CD14-positive monocyte (primary cell): ENCODE data around the gene PDPK1. TPM values are rescaled to one million over a fixed set of nuclear protein-coding genes. Genes with fewer than 3 reads are reported as not detected.
"Not testable (repeated sequence)": the region's sequence is repeated elsewhere in the genome, so short reads cannot be mapped to it uniquely, and the experiment has no call there.

Experiments
- DNase-seq, 3 donors: peaks; one replicate each; pipeline ENCODE4 v3.0.0-alpha.2; 2011 to 2022
- H2AFZ ChIP-seq: 2 replicates; pipeline ENCODE4 v1.6.0; 2012; ENCODE audit warnings: mild to moderate bottlenecking, low read depth, low read length, inconsistent platforms; ENCODE audit not compliant: insufficient read depth, poor library complexity, severe bottlenecking
- H3K27ac ChIP-seq, 2 donors: 1 replicate in 1 of 2; 2 replicates in 1 of 2; pipeline ENCODE4 v1.5.1; 2012 to 2013; ENCODE audit warnings: low read length in 2 of 2, control low read depth in 1 of 2, inconsistent platforms in 1 of 2, low read depth in 1 of 2, mild to moderate bottlenecking in 1 of 2
- H3K27me3 ChIP-seq, 2 donors: one replicate each; pipeline versions ENCODE4 v1.6.0 to v1.6.1; 2011 to 2013; ENCODE audit warnings: low read length in 2 of 2; ENCODE audit not compliant: control insufficient read depth in 2 of 2, insufficient read depth in 2 of 2
- H3K36me3 ChIP-seq, 2 donors: replicated peaks in 1 of 2; 1 replicate in 1 of 2; 2 replicates in 1 of 2; pipeline versions ENCODE4 v1.5.1 to v1.6.1; 2012 to 2013; ENCODE audit warnings: low read length in 2 of 2, control low read depth in 1 of 2, inconsistent platforms in 1 of 2, mild to moderate bottlenecking in 1 of 2; ENCODE audit not compliant: insufficient read depth in 2 of 2, control insufficient read depth in 1 of 2
- H3K4me1 ChIP-seq, 2 donors: 1 replicate in 1 of 2; 2 replicates in 1 of 2; pipeline versions ENCODE4 v1.5.1 to v1.6.1; 2012 to 2013; ENCODE audit warnings: low read length in 2 of 2, control low read depth in 1 of 2, inconsistent platforms in 1 of 2, mild to moderate bottlenecking in 1 of 2, moderate library complexity in 1 of 2; ENCODE audit not compliant: insufficient read depth in 2 of 2, control insufficient read depth in 1 of 2
- H3K4me2 ChIP-seq: replicated peaks from 2 replicates; pipeline ENCODE3; 2012; ENCODE audit warnings: low read length, moderate library complexity, mild to moderate bottlenecking; ENCODE audit not compliant: poor library complexity, severe bottlenecking; ENCODE audit errors: extremely low read depth
- H3K4me3 ChIP-seq, 3 experiments: fragments of 200-600 bp in 1 of 3; sonication (generic) in 1 of 3; replicated peaks in 1 of 3; 1 replicate in 2 of 3; 2 replicates in 1 of 3; pipeline ENCODE4 v1.5.1; 2011 to 2013; ENCODE audit warnings: low read length in 3 of 3, mild to moderate bottlenecking in 3 of 3, control low read depth in 2 of 3, low read depth in 2 of 3, inconsistent platforms in 1 of 3, moderate library complexity in 1 of 3
- H3K79me2 ChIP-seq: 2 replicates; pipeline ENCODE4 v1.6.0; 2012; ENCODE audit warnings: mild to moderate bottlenecking, control low read depth, inconsistent platforms, low read length, moderate library complexity; ENCODE audit not compliant: insufficient read depth
- H3K9ac ChIP-seq: 2 replicates; pipeline ENCODE4 v1.6.0; 2017; ENCODE audit warnings: low read length, mild to moderate bottlenecking; ENCODE audit not compliant: insufficient read depth, poor library complexity, severe bottlenecking
- H3K9me3 ChIP-seq, 2 donors: replicated peaks in 1 of 2; 1 replicate in 1 of 2; 2 replicates in 1 of 2; pipeline versions ENCODE4 v1.5.1 to v1.6.1; 2012 to 2013; ENCODE audit warnings: low read length in 2 of 2, control low read depth in 1 of 2; ENCODE audit not compliant: control insufficient read depth in 1 of 2, insufficient read depth in 1 of 2
- H4K20me1 ChIP-seq: 2 replicates; pipeline ENCODE4 v1.6.0; 2012; ENCODE audit warnings: mild to moderate bottlenecking, low read length, control low read depth, moderate library complexity; ENCODE audit not compliant: insufficient read depth
- H3K27ac Mint-ChIP-seq, 7 donors: one replicate each; pipeline ENCODE4 v1.8.0; 2020; ENCODE audit warnings: mild to moderate bottlenecking in 7 of 7, mixed read lengths in 7 of 7, moderate library complexity in 6 of 7, inconsistent platforms in 2 of 7
- H3K27me3 Mint-ChIP-seq, 3 donors: one replicate each; pipeline ENCODE4 v1.8.0; 2021 to 2022; ENCODE audit warnings: low read depth in 3 of 3, mild to moderate bottlenecking in 3 of 3, mixed read lengths in 3 of 3, moderate library complexity in 3 of 3, inconsistent platforms in 1 of 3
- H3K36me3 Mint-ChIP-seq, 2 donors: one replicate each; pipeline ENCODE4 v1.8.0; 2020; ENCODE audit warnings: mixed read lengths in 2 of 2, inconsistent platforms in 1 of 2, mild to moderate bottlenecking in 1 of 2
- H3K4me1 Mint-ChIP-seq: one replicate; pipeline ENCODE4 v1.8.0; 2020; ENCODE audit warnings: mild to moderate bottlenecking, mixed read lengths
- H3K4me3 Mint-ChIP-seq, 2 donors: one replicate each; pipeline ENCODE4 v1.8.0; 2020; ENCODE audit warnings: mild to moderate bottlenecking in 2 of 2, mixed read lengths in 2 of 2, moderate library complexity in 1 of 2
- H3K9me3 Mint-ChIP-seq, 7 donors: one replicate each; pipeline ENCODE4 v1.8.0; 2020 to 2022; ENCODE audit warnings: mixed read lengths in 7 of 7, mild to moderate bottlenecking in 6 of 7, moderate library complexity in 6 of 7, inconsistent platforms in 2 of 7
- WGBS: methylation state at CpG from one replicate; pipeline ENCODE4 v1.1.5; 2013; ENCODE audit warnings: missing lambda C conversion rate; ENCODE audit not compliant: insufficient coverage; 5-methylcytosine and 5-hydroxymethylcytosine counted together
- intact Hi-C, 2 donors: fragments of 100-400 bp; cut with micrococcal nuclease; formaldehyde crosslinking; loops; one replicate each; pipeline versions ENCODE4 v1.15.0 to v1.15.1; 2023
- polyA plus RNA-seq, 3 donors: library from polyadenylated mRNA; depleted of rRNA in 1 of 3; unstranded in 2 of 3; stranded (reverse) in 1 of 3; fragments of 300-500 nt in 2 of 3; fragments of >200 nt in 1 of 3; fragmentation: Illumina TruSeq in 2 of 3; gene quantifications; 1 replicate in 2 of 3; 2 replicates in 1 of 3; pipeline ENCODE4 v1.2.3, GENCODE V29; 2012 to 2021

Gene PDPK1
- polyA plus RNA-seq, 3 donors = 35.6 to 45.9 (median 38.6) TPM

DNA sequence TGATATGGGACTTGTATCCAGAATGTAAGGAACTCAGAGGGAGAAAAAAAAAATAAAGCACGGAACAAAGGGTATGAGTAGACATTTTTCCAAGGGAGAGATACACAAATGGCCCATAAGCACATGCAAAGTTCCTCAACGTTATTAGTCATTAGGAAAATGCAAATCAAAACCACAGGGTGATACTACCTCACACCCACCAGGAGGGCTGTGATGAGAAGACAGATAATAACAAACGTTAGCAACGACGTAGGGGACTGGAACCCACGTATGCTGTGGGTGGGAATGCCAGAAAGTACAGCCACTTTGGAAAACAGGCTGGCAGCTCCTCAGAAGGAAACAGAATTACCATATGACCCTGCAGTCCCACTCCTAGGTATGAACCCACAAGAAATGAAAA, 34.9 kb downstream of the PDPK1 start:
- H2AFZ ChIP-seq, H3K4me3 Mint-ChIP-seq, H4K20me1 ChIP-seq, H3K36me3 Mint-ChIP-seq, H3K27me3 ChIP-seq, H3K9ac ChIP-seq, H3K79me2 ChIP-seq, H3K4me1 ChIP-seq, H3K36me3 ChIP-seq, H3K9me3 ChIP-seq, H3K4me3 ChIP-seq, H3K27me3 Mint-ChIP-seq, H3K9me3 Mint-ChIP-seq, H3K4me2 ChIP-seq, H3K27ac Mint-ChIP-seq, DNase-seq, intact Hi-C loops, H3K27ac ChIP-seq, H3K4me1 Mint-ChIP-seq: not testable (repeated sequence)
- WGBS = no CpG with 5 or more reads among the region's 6 CpGs

- H2AFZ ChIP-seq, H3K36me3 Mint-ChIP-seq, H3K9ac ChIP-seq, H3K4me2 ChIP-seq, H3K4me3 Mint-ChIP-seq, H3K27me3 ChIP-seq, H3K9me3 ChIP-seq, intact Hi-C loops, H3K4me1 ChIP-seq, H3K27ac Mint-ChIP-seq, H3K36me3 ChIP-seq, H4K20me1 ChIP-seq, H3K9me3 Mint-ChIP-seq, H3K27me3 Mint-ChIP-seq, H3K79me2 ChIP-seq, DNase-seq, H3K4me1 Mint-ChIP-seq, H3K27ac ChIP-seq, H3K4me3 ChIP-seq: not testable (repeated sequence)
- no CpG with 5 or more reads among the region's 21 CpGs for WGBS
Measured at GRCh38 chr16:2575839-2576238, 38.0 kb downstream of the PDPK1 start.

GRCh38 chr16:2577044-2577443, 39.2 kb downstream of the PDPK1 start:
- H3K4me1 ChIP-seq, H3K4me3 Mint-ChIP-seq, H3K36me3 Mint-ChIP-seq, H3K27ac ChIP-seq, H3K79me2 ChIP-seq, DNase-seq, H3K36me3 ChIP-seq, H3K4me3 ChIP-seq, H3K27me3 Mint-ChIP-seq, H3K9ac ChIP-seq, H3K9me3 ChIP-seq, H3K9me3 Mint-ChIP-seq, H3K27me3 ChIP-seq, intact Hi-C loops, H3K27ac Mint-ChIP-seq, H4K20me1 ChIP-seq, H2AFZ ChIP-seq, H3K4me1 Mint-ChIP-seq, H3K4me2 ChIP-seq: not testable (repeated sequence)
- WGBS = no CpG with 5 or more reads among the region's 26 CpGs

DNA sequence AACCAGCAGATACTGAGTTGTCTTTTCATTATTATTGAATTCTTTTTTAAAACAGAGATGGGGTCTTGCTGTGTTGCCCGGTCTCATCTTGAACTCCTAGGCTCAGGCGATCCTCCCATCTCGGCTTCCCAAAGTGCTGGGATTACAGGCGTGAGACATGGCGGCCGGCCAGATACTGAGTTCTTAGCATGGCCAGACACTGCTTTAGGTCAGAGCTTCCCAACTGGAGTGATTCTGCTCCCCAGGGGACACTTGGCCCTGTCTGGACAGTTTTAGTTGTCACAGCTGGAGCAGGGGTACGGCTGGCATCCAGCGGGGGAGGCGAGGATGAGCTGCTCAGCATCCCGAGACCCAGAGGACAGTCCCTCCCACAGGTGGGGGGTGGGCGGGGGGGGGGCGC, 41.1 kb downstream of the PDPK1 start:
- H3K9me3 Mint-ChIP-seq, H3K4me2 ChIP-seq, H2AFZ ChIP-seq, H3K36me3 Mint-ChIP-seq, H3K36me3 ChIP-seq, H3K79me2 ChIP-seq, H3K27ac Mint-ChIP-seq, H4K20me1 ChIP-seq, H3K4me1 Mint-ChIP-seq, H3K27me3 ChIP-seq, H3K27ac ChIP-seq, H3K4me3 ChIP-seq, H3K4me1 ChIP-seq, DNase-seq, H3K27me3 Mint-ChIP-seq, H3K9ac ChIP-seq, intact Hi-C loops, H3K4me3 Mint-ChIP-seq, H3K9me3 ChIP-seq: not testable (repeated sequence)
- no CpG with 5 or more reads among the region's 12 CpGs for WGBS
